GM12874 (cell line): Measurements from ENCODE around the gene PREB.

Experiments used
- TF ChIP-seq, protein P1 (sequence below): IDR thresholded peaks from 2 replicates; pipeline ENCODE4 v1.5.1; 2011; ENCODE audit warnings: low read depth, mild to moderate bottlenecking, control low read depth, low read length, moderate library complexity; ENCODE audit not compliant: insufficient read depth

Gene PREB

DNA sequence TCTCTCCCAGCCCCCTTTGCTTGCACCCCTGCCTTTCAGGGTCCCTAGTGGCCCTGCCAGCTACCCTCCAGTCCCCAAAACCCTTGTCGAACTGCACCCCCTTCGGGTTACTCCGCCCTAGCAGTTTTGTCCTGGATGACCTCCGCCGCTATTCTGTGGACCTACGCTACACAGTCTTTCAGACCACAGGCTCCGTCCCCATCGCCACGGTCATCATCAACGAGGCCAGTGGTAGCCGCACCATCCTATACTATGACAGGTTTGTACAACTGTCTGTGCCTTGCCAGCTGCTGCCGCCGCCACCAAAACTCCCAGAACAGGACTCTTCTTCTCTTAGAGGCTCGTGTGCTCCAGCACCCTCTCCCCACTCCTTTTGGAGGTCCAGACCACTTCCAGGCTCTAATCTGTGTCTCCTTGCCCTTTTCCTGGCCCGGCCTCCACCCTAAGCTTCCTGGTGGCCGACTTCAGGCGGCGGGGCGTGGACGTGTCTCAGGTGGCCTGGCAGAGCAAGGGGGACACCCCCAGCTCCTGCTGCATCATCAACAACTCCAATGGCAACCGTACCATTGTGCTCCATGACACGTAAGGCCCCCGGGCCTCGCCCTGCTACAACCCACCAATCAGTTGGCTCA lies 40.0 kb downstream of the PREB start:
- TF ChIP-seq, protein P1, sequence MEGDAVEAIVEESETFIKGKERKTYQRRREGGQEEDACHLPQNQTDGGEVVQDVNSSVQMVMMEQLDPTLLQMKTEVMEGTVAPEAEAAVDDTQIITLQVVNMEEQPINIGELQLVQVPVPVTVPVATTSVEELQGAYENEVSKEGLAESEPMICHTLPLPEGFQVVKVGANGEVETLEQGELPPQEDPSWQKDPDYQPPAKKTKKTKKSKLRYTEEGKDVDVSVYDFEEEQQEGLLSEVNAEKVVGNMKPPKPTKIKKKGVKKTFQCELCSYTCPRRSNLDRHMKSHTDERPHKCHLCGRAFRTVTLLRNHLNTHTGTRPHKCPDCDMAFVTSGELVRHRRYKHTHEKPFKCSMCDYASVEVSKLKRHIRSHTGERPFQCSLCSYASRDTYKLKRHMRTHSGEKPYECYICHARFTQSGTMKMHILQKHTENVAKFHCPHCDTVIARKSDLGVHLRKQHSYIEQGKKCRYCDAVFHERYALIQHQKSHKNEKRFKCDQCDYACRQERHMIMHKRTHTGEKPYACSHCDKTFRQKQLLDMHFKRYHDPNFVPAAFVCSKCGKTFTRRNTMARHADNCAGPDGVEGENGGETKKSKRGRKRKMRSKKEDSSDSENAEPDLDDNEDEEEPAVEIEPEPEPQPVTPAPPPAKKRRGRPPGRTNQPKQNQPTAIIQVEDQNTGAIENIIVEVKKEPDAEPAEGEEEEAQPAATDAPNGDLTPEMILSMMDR = no peak

DNA sequence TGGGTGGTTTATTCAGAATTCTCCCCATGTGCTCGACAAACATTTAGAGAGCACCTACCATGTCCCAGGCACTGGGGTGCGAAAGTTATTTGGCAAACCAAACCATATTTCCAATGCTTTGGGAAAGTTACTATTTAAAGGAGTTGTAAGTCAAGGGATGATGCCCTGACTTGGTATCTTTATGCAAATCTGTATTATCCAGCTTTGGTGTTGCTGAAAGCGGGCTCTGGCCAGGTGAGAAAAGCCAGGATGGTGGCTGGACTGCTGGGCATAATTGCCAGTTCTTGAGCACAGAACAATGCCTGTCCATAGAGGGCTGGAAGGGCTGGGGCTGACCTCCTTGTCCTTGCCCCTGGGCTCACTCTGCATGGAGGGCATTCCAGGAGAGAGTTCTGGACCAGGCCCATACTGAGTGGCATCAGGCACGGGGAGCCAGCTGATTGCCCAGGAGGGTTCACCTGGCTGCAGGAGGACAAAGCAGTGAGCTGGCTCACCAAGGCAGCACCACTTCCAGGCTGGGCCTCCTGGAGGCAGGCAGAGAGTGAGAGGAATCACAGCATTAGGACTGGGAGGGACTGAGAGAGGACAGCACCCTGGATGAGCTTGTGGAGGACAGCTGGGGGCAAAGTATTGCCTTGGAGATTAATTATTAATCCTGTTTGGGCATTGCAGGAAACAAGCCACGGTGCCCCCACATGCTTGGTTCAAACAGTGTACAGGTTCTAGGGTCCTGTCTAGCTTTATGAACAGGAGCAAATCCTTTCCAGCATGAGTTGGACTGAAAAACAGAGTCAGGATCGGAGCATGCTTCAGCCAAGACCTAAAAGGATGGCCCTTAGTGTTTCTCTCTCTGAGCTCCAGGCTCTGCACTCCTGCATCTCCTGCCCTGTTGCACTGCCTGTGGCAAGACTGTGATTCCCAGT lies 40.7 kb downstream of the PREB start:
- TF ChIP-seq, protein P1 = no peak

DNA sequence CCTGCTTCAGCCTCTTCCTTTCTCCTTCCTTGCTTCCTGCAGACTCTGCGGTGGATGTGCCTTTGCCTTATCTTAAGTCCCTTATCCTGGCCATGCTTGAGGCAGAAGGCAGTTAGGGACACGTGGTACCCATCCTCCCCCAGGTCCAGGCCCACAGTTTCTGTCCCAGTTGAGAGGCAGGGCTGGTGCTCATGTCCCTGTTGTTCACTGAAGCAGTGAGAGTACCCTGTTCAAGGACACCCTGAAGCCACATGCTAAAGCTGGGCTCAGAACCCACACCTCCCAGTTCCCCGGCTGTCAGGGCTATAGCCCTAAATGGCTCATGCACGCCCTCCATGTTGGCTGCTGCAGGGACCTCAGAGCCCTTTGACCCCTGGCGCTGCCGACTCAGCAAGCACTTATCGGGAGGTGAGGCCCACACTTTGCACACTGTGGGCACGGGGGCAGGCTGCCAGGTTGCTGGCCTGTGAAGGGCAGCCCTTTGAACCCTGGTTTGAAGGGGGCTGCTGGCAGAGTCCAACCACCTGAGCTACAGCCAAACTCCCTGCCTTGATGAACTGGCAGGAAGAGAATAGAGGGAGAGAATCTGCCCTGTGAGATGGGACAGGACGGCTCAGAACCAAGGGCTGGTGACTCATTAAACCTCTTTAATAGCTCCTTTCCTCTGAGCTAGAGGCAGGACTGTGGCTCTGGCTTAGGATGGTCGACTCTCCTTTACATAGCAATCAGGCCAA lies 41.6 kb downstream of the PREB start:
- TF ChIP-seq, protein P1 = no peak

DNA sequence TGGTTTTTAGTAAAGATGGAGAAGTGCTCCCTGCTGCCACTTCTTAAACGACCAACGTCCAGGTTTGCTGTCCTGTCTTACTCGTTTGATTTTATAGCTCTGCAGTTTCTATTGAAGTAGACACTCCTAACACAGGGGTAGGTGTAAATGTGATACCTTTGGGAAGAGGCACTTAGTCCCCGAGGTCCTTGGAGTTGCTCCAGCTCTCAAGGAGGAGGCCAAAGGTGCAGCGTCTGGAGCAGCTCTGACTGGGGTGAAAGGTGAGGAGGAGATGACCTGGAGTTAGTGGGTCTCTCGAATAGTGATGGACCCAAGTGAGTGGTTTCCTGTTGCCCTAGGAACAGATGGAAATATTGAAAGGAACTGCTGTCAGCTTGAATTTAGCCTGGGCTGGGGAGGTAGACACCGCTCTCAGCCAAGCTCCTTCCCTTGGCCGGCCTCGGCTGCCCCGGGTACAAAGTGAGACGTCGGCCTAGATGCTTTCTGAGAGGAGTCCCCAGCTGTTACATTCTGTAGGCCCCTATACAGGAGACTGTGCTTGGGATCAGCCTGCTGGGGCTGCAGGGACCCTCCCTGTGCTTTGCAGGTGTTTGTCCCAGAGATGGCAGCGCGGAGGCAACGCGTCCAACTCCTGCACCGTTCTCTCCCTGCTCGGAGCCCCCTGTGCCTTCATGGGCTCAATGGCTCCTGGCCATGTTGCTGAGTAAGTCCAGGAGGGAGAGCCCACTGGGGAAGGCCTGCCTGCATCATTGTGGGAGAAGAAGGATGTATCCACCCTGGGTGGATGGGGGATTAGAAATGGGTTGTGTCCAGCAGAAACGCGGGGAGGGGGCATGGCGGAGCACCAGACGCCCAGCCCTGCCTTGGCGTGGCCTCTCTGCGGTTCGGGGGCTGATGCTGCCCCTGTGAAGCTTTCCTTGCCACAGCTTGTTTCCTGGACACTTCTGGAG lies 42.4 kb downstream of the PREB start:
- TF ChIP-seq, protein P1 = no peak

- TF ChIP-seq, protein P1 = no peak
Observed at GRCh38 chr2:27089111-27089954, 45.1 kb downstream of the PREB start.

DNA sequence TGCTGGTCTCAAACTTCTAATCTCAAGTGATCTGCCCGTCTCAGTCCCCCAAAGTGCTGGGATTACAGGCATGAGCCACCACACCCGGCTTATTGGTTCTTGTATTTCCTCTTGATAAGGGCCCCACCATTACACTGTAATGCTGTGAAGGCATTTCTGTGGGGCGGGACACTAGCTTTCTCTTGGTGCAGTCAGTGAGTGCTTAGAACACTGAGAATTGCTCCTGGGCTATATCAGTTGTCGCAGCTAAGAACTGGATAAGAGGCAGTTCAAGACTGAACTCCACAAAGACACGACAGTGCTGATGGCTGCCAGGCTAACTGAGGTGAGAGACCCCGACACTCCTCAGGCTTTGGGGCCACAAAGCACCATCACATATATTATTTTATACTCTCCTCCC lies 45.8 kb downstream of the PREB start:
- TF ChIP-seq, protein P1 = no peak
